OCI-LY1 (cell line): Measurements from ENCODE around the gene PITPNM1.

ENCODE experiments used
- EZH2 ChIP-seq: fragments of 200-600 bp; sonication (generic), shearing (Covaris generic); IDR thresholded peaks from 2 replicates; pipeline ENCODE4 v1.8.0; 2017; ENCODE audit warnings: borderline replicate concordance, mixed run types, mild to moderate bottlenecking, antibody characterized with exemption, low read length, moderate library complexity, mixed read lengths
- TF ChIP-seq, protein P1 (sequence below): fragments of 200-600 bp; sonication (generic), shearing (Covaris generic); IDR thresholded peaks from 2 replicates; pipeline ENCODE4 v1.5.1; 2017; ENCODE audit warnings: mild to moderate bottlenecking, antibody characterized with exemption, low read length, moderate library complexity, mixed read lengths

DNA sequence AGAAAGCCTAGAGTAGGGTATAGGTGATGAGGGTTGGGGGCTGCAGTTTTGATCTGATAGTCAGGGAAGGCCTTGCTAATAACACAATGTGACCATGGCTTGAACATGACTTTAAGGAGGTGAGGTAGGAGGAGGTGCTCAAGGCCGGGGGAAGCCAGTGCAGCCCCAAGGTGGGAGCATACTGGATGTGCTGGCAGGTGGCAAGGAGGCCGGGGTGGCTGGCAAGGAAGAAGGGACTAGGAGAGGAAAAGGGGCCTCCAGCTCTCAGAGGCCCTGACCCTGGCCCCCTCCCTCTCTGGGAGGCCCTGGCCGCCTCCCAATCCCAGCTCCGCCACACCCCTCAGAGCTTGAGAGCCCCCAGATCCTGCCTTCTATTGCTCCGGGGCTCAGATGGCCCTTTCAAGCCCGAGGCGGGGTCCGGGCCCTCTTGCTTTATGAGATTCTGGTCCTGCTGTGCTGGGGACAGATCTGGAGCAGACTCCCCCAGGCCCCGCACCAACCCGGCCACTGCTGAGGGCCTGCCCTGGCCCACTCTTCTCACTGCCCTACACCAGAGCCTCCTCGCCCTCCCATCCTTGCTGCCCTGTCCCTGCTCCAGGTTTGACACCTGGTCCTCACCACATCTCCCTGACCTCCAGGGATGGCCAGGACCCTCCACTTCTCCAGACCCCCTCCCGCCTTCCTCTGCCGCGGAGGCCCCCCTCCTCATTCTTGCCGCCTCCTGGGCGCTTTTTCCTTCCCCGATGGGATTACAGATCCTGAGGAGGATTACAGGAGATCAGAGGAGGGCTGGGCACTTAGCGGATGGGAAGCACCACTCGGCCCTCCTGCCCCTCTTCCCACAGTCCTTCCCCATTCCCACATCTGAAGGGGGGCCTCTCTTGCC is 1.8 kb downstream of the PITPNM1 start:
- TF ChIP-seq, protein P1, sequence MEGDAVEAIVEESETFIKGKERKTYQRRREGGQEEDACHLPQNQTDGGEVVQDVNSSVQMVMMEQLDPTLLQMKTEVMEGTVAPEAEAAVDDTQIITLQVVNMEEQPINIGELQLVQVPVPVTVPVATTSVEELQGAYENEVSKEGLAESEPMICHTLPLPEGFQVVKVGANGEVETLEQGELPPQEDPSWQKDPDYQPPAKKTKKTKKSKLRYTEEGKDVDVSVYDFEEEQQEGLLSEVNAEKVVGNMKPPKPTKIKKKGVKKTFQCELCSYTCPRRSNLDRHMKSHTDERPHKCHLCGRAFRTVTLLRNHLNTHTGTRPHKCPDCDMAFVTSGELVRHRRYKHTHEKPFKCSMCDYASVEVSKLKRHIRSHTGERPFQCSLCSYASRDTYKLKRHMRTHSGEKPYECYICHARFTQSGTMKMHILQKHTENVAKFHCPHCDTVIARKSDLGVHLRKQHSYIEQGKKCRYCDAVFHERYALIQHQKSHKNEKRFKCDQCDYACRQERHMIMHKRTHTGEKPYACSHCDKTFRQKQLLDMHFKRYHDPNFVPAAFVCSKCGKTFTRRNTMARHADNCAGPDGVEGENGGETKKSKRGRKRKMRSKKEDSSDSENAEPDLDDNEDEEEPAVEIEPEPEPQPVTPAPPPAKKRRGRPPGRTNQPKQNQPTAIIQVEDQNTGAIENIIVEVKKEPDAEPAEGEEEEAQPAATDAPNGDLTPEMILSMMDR: no peak
- no peak for TF ChIP-seq EZH2
